Left renal pelvis (tissue), 4 donors: ENCODE results near the gene CUX1. TPM values are rescaled to one million over a fixed set of nuclear protein-coding genes. Genes with fewer than 3 reads are reported as not detected.
"Not testable (repeated sequence)": the region's sequence is repeated elsewhere in the genome, so short reads cannot be mapped to it uniquely, and the experiment has no call there.

Experiments used
- DNase-seq, 4 donors: peaks; one replicate each; pipeline ENCODE4 v3.0.0-alpha.2; 2013; ENCODE audit warnings: low read depth in 4 of 4, low spot score in 3 of 4
- polyA plus RNA-seq, 4 donors: library from polyadenylated mRNA; unstranded; fragments of 120-200 nt; gene quantifications; one replicate each; pipeline ENCODE4 v1.2.1, GENCODE V29; 2013; ENCODE audit not compliant: insufficient read length in 4 of 4

Gene CUX1
- 100 to 1,000 TPM in 2 of 4 donors, 10 to 100 TPM in 2; 66.7 to 114 (median 96.4) TPM for polyA plus RNA-seq

GRCh38 chr7:101817471-101818286 is at the start of gene CUX1:
TSS of gene CUX1 (plus strand) at chr7:101817626. CDS start at chr7:101817640, 14 bp downstream.
- DNase-seq: no peak

GRCh38 chr7:101768280-101768679 is 49.1 kb upstream of the CUX1 start:
- no peak for DNase-seq

GRCh38 chr7:101770466-101770865 is 47.0 kb upstream of the CUX1 start:
- DNase-seq: no peak

- DNase-seq: no peak
These were observed 44.8 kb upstream of the CUX1 start for GRCh38 chr7:101772508-101773211.

GRCh38 chr7:101775181-101775580 is 42.2 kb upstream of the CUX1 start:
- no peak for DNase-seq

GRCh38 chr7:101778026-101778580 is 39.3 kb upstream of the CUX1 start:
- no peak for DNase-seq

- DNase-seq: no peak
These were observed 38.2 kb upstream of the CUX1 start for GRCh38 chr7:101779267-101779666.

GRCh38 chr7:101780281-101780680 is 37.1 kb upstream of the CUX1 start:
- no peak for DNase-seq

GRCh38 chr7:101781439-101781838 is 36.0 kb upstream of the CUX1 start:
- no peak for DNase-seq

- no peak for DNase-seq
These were observed 35.0 kb upstream of the CUX1 start for GRCh38 chr7:101782476-101782875.

GRCh38 chr7:101782896-101783295 is 34.5 kb upstream of the CUX1 start:
- no peak for DNase-seq

GRCh38 chr7:101783381-101784181 is 33.8 kb upstream of the CUX1 start:
- no peak for DNase-seq

- no peak for DNase-seq
These were observed 32.9 kb upstream of the CUX1 start for GRCh38 chr7:101784292-101785127.

GRCh38 chr7:101787864-101788263 is 29.6 kb upstream of the CUX1 start:
- DNase-seq: no peak

- no peak for DNase-seq
These were observed 28.9 kb upstream of the CUX1 start for GRCh38 chr7:101788517-101788916.

- DNase-seq: no peak
These were observed 26.7 kb upstream of the CUX1 start for GRCh38 chr7:101790566-101791293.

GRCh38 chr7:101792051-101792681 is 25.3 kb upstream of the CUX1 start:
- no peak for DNase-seq

GRCh38 chr7:101792682-101793071 is 24.7 kb upstream of the CUX1 start:
- not testable (repeated sequence) for DNase-seq

GRCh38 chr7:101795461-101795860 is 22.0 kb upstream of the CUX1 start:
- DNase-seq: no peak
